IMR-90 (cell line): ENCODE data around the gene IPMK. TPM values are rescaled to one million over a fixed set of nuclear protein-coding genes. Genes with fewer than 3 reads are reported as not detected.
A peak's percentile ranks its signal among the peaks of the same experiment; 100 is the strongest.

Source experiments
- ATAC-seq: fragments of 200-7000 bp; cut with Tn5 transposase; 2 replicates; pipeline ENCODE4 v1.9.1; 2020; ENCODE audit warnings: low read depth, mild to moderate bottlenecking, moderate library complexity
- BruUV-seq: library from RNA; stranded (reverse); fragments of 400-500 nt; replicated peaks from 2 replicates; lab custom pipeline; 2021; lab: Mats Ljungman, UMichigan
- CTCF ChIA-PET: fragments of 300-600 bp; formaldehyde crosslinking; extraction: SDS; loops from one replicate; lab custom pipeline; 2021; ENCODE audit warnings: antibody characterized with exemption; lab: Yijun Ruan, JAX
- POLR2A ChIA-PET: fragments of 300-600 bp; sonication (Branson Sonifier 250); formaldehyde crosslinking; loops from one replicate; lab custom pipeline; 2022; ENCODE audit warnings: antibody characterized with exemption; ENCODE audit not compliant: unreplicated experiment; lab: Charles Lee
- DNase-seq: peaks from one replicate; pipeline ENCODE4 v3.0.0; 2013
- H2AFZ ChIP-seq: replicated peaks from 2 replicates; pipeline ENCODE3; 2013; ENCODE audit warnings: low read length, mild to moderate bottlenecking; ENCODE audit not compliant: poor library complexity
- H2AK5ac ChIP-seq: 2 replicates; pipeline ENCODE4 v1.6.1; 2013; ENCODE audit warnings: low read depth, low read length, inconsistent platforms
- H2AK9ac ChIP-seq: replicated peaks from 2 replicates; pipeline ENCODE3; 2013; ENCODE audit warnings: mild to moderate bottlenecking, low read depth, low read length, moderate library complexity; ENCODE audit not compliant: poor library complexity
- H2BK120ac ChIP-seq: 2 replicates; pipeline ENCODE4 v1.6.1; 2013; ENCODE audit warnings: low read depth, low read length, inconsistent platforms
- H2BK15ac ChIP-seq: 3 replicates; pipeline ENCODE4 v1.6.1; 2013; ENCODE audit warnings: low read depth, low read length, inconsistent platforms
- H2BK20ac ChIP-seq: 2 replicates; pipeline ENCODE4 v1.6.1; 2013; ENCODE audit warnings: low read depth, mild to moderate bottlenecking, inconsistent platforms, low read length, moderate library complexity
- H2BK5ac ChIP-seq: 2 replicates; pipeline ENCODE4 v1.6.1; 2013; ENCODE audit warnings: mild to moderate bottlenecking, low read depth, low read length, inconsistent platforms; ENCODE audit not compliant: poor library complexity, severe bottlenecking
- H3K14ac ChIP-seq: replicated peaks from 2 replicates; pipeline ENCODE4 v1.6.1; 2013; ENCODE audit warnings: low read depth, low read length, inconsistent platforms
- H3K18ac ChIP-seq: 2 replicates; pipeline ENCODE4 v1.6.1; 2013; ENCODE audit warnings: low read depth, low read length, control low read depth
- H3K23ac ChIP-seq: 2 replicates; pipeline ENCODE4 v1.6.1; 2013; ENCODE audit warnings: low read depth, low read length, inconsistent platforms
- H3K27ac ChIP-seq: 2 replicates; pipeline ENCODE4 v1.5.1; 2013; ENCODE audit warnings: mild to moderate bottlenecking, control low read depth, low read length; ENCODE audit not compliant: insufficient read depth
- H3K27me3 ChIP-seq: 2 replicates; pipeline ENCODE4 v1.6.1; 2013; ENCODE audit warnings: low read length; ENCODE audit not compliant: control insufficient read depth, insufficient read depth
- H3K36me3 ChIP-seq: 2 replicates; pipeline ENCODE4 v1.6.1; 2013; ENCODE audit warnings: low read length, mixed read lengths; ENCODE audit not compliant: control insufficient read depth, insufficient read depth
- H3K4ac ChIP-seq: 2 replicates; pipeline ENCODE4 v1.6.1; 2013; ENCODE audit warnings: low read depth, low read length, inconsistent platforms
- H3K4me1 ChIP-seq: 2 replicates; pipeline ENCODE4 v1.6.1; 2013; ENCODE audit warnings: low read length, mixed read lengths; ENCODE audit not compliant: control insufficient read depth, insufficient read depth
- H3K4me2 ChIP-seq: 2 replicates; pipeline ENCODE4 v1.6.1; 2013; ENCODE audit warnings: low read depth, mild to moderate bottlenecking, control low read depth, low read length, moderate library complexity
- H3K4me3 ChIP-seq: 2 replicates; pipeline ENCODE4 v1.5.1; 2013; ENCODE audit warnings: low read depth, mild to moderate bottlenecking, control low read depth, low read length, moderate library complexity; ENCODE audit not compliant: insufficient read depth
- H3K56ac ChIP-seq: 2 replicates; pipeline ENCODE4 v1.6.1; 2013; ENCODE audit warnings: low read length, inconsistent platforms; ENCODE audit not compliant: insufficient read depth; ENCODE audit errors: extremely low read depth
- H3K79me1 ChIP-seq, 2 experiments: 2 replicates each; pipeline ENCODE4 v1.6.1; 2013; ENCODE audit warnings: low read length in 2 of 2, inconsistent platforms in 1 of 2, low read depth in 1 of 2
- H3K9ac ChIP-seq: 2 replicates; pipeline ENCODE4 v1.6.1; 2013; ENCODE audit warnings: low read depth, low read length, control low read depth
- H3K9me1 ChIP-seq: 2 replicates; pipeline ENCODE4 v1.6.1; 2013; ENCODE audit warnings: low read length, inconsistent platforms; ENCODE audit not compliant: insufficient read depth
- H3K9me3 ChIP-seq: 2 replicates; pipeline ENCODE4 v1.6.1; 2013; ENCODE audit warnings: low read length; ENCODE audit not compliant: control insufficient read depth, insufficient read depth
- H4K20me1 ChIP-seq: 2 replicates; pipeline ENCODE4 v1.6.1; 2013; ENCODE audit warnings: low read length, inconsistent platforms; ENCODE audit not compliant: insufficient read depth
- H4K5ac ChIP-seq: 2 replicates; pipeline ENCODE4 v1.6.1; 2013; ENCODE audit warnings: mild to moderate bottlenecking, low read depth, low read length, control low read depth
- H4K8ac ChIP-seq, 2 experiments: 2 replicates each; pipeline ENCODE4 v1.6.1; 2013; ENCODE audit warnings: low read depth in 2 of 2, low read length in 2 of 2, control low read depth in 1 of 2, inconsistent platforms in 1 of 2
- H4K91ac ChIP-seq: 2 replicates; pipeline ENCODE4 v1.6.1; 2013; ENCODE audit warnings: low read depth, low read length, inconsistent platforms; ENCODE audit not compliant: insufficient read depth
- CEBPB ChIP-seq: IDR thresholded peaks from 2 replicates; pipeline ENCODE4 v1.6.1; 2012; ENCODE audit warnings: low read depth, low read length, improper control_type of control experiment
- CHD1 ChIP-seq: IDR thresholded peaks from 2 replicates; pipeline ENCODE4 v1.6.1; 2012; ENCODE audit warnings: low read depth, low read length, improper control_type of control experiment
- ELK1 ChIP-seq: fragments of 150-350 bp; IDR thresholded peaks from 2 replicates; pipeline ENCODE4 v1.6.1; 2016; ENCODE audit warnings: low read depth, mild to moderate bottlenecking, low read length, moderate library complexity, borderline replicate concordance
- MXI1 ChIP-seq: IDR thresholded peaks from 2 replicates; pipeline ENCODE4 v1.6.1; 2012; ENCODE audit warnings: low read depth, mild to moderate bottlenecking, low read length, moderate library complexity, borderline replicate concordance
- NFE2L2 ChIP-seq: fragments of 150-350 bp; IDR thresholded peaks from 2 replicates; pipeline ENCODE4 v1.6.1; 2016; ENCODE audit warnings: low read depth, mild to moderate bottlenecking, low read length
- POLR2A ChIP-seq: IDR thresholded peaks from 2 replicates; pipeline ENCODE4 v1.6.1; 2012; ENCODE audit warnings: mild to moderate bottlenecking, low read depth, low read length
- RCOR1 ChIP-seq: IDR thresholded peaks from 2 replicates; pipeline ENCODE4 v1.6.1; 2012; ENCODE audit warnings: mild to moderate bottlenecking, low read length, improper control_type of control experiment; ENCODE audit not compliant: insufficient replicate concordance
- RFX5 ChIP-seq: IDR thresholded peaks from 2 replicates; pipeline ENCODE4 v1.8.0; 2012; ENCODE audit warnings: low read depth, mild to moderate bottlenecking, low read length, moderate library complexity
- SMC3 ChIP-seq: fragments of 150-350 bp; IDR thresholded peaks from 2 replicates; pipeline ENCODE4 v1.6.1; 2016; ENCODE audit warnings: low read depth, mild to moderate bottlenecking, antibody characterized with exemption, low read length, moderate library complexity
- USF2 ChIP-seq: fragments of 150-350 bp; IDR thresholded peaks from 2 replicates; pipeline ENCODE4 v1.6.1; 2017; ENCODE audit warnings: mild to moderate bottlenecking, antibody characterized with exemption, low read length, low read depth
- WGBS, 2 experiments: methylation state at CpG; one replicate each; pipeline versions ENCODE4 v1.1.5 to v1.1.7; 2013; ENCODE audit warnings: missing lambda C conversion rate in 2 of 2; ENCODE audit not compliant: insufficient read length in 1 of 2; ENCODE audit errors: extremely low coverage in 2 of 2; 5-methylcytosine and 5-hydroxymethylcytosine counted together
- dilution Hi-C: fragments of 300-500 bp; cut with HindIII; formaldehyde crosslinking; loops from one replicate; pipeline ENCODE4 v1.14.3; 2018; ENCODE audit warnings: low sequenced_read_pairs; ENCODE audit not compliant: unreplicated experiment
- in situ Hi-C: fragments of 300-500 bp; cut with MboI; formaldehyde crosslinking; loops from 3 replicates; pipeline ENCODE4 v1.14.3; 2019; ENCODE audit warnings: low sequenced_read_pairs, inconsistent platforms, mixed read lengths
- intact Hi-C: fragments of 100-400 bp; cut with micrococcal nuclease; formaldehyde crosslinking; loops from 2 replicates; pipeline ENCODE4 v1.10.0; 2022
- polyA plus RNA-seq, 3 experiments: library from polyadenylated mRNA; depleted of rRNA; stranded (reverse); fragments of >200 nt; gene quantifications; 2 replicates each; pipeline ENCODE4 v1.2.3, GENCODE V29; 2012; ENCODE audit warnings: low replicate concordance in 1 of 3
- total RNA-seq: library from RNA; depleted of rRNA; stranded (reverse); fragments of >200 nt; gene quantifications from 2 replicates; pipeline ENCODE4 v1.2.3, GENCODE V29; 2012

The IPMK gene
- total and polyA plus RNA-seq, 2 of the 4 experiments (the other 2 are of a cell fraction): 0.89 to 2.0 TPM

GRCh38 chr10:58217612-58218011, 50.1 kb downstream of the IPMK start:
- TF ChIP-seq USF2: no peak
- no peak for TF ChIP-seq ELK1
- no peak for TF ChIP-seq SMC3
- no peak for TF ChIP-seq CEBPB
- TF ChIP-seq NFE2L2: no peak
- no peak for TF ChIP-seq RFX5
- TF ChIP-seq CHD1: no peak
- TF ChIP-seq RCOR1: no peak
- no peak for TF ChIP-seq POLR2A
- no peak for TF ChIP-seq MXI1
- H3K79me1 ChIP-seq: peaks cover 0 to 2% of the 10 kb centered on the region in 2 experiments; a peak in 1 of 4 replicates
- peak; percentile 44 for DNase-seq
- H4K5ac ChIP-seq: no peak overlapping the region
- no peak overlapping the region for H4K8ac ChIP-seq
- no peak overlapping the region for H4K91ac ChIP-seq
- H3K9me3 ChIP-seq: no peaks in the 10 kb centered on the region
- H3K36me3 ChIP-seq: peaks cover 4% of the 10 kb centered on the region; the same call in 1 of the 2 replicates
- WGBS, 2 experiments: no CpG with 5 or more reads among the region's 4 CpGs
- H3K4me1 ChIP-seq: no peaks in the 10 kb centered on the region; the same call in 1 of the 2 replicates
- no peak overlapping the region for H3K14ac ChIP-seq
- H3K23ac ChIP-seq: no peak overlapping the region
- H4K20me1 ChIP-seq: no peaks in the 10 kb centered on the region
- ChIA-PET POLR2A (no interaction called here), CTCF (no interaction called here)
- no peak overlapping the region for H2AFZ ChIP-seq
- H2BK20ac ChIP-seq: no peak overlapping the region
- no peak overlapping the region for H2BK5ac ChIP-seq
- no peak overlapping the region for H2BK120ac ChIP-seq
- intact Hi-C loops: no loop called here
- no peak overlapping the region for H3K4me2 ChIP-seq
- dilution Hi-C loops: no loop called here
- no peak overlapping the region for H2BK15ac ChIP-seq
- no peak overlapping the region for H3K4me3 ChIP-seq
- H3K9ac ChIP-seq: no peak overlapping the region
- ATAC-seq: peak; percentile 59
- no peaks in the 10 kb centered on the region for H3K27me3 ChIP-seq
- H2AK9ac ChIP-seq: no peak overlapping the region
- H3K9me1 ChIP-seq: no peaks in the 10 kb centered on the region
- H3K4ac ChIP-seq: no peak overlapping the region
- in situ Hi-C loops: no loop called here
- H3K56ac ChIP-seq: no peak overlapping the region
- H3K18ac ChIP-seq: no peak overlapping the region
- no peak overlapping the region for H2AK5ac ChIP-seq
- BruUV-seq: no TSS peak
- H3K27ac ChIP-seq: no peak overlapping the region
